B cell (primary cell): Measurements from ENCODE around the gene MED27. TPM values are rescaled to one million over a fixed set of nuclear protein-coding genes. Genes with fewer than 3 reads are reported as not detected.

Experiments used
- ATAC-seq: fragments of 200-7000 bp; cut with Tn5 transposase; one replicate; pipeline ENCODE4 v1.10.0; 2021; ENCODE audit warnings: low read depth, mild to moderate bottlenecking, moderate number of reproducible peaks, moderate library complexity
- CTCF ChIA-PET: fragments of 350-600 bp; sonication (Branson Sonifier 250); formaldehyde crosslinking; loops from one replicate; lab custom pipeline; 2021; ENCODE audit warnings: antibody characterized with exemption, inconsistent platforms; lab: Charles Lee
- POLR2A ChIA-PET: fragments of 350-600 bp; sonication (Branson Sonifier 250); formaldehyde crosslinking; loops from one replicate; lab custom pipeline; 2021; ENCODE audit warnings: antibody characterized with exemption; lab: Charles Lee
- DNase-seq: peaks from one replicate; pipeline ENCODE4 v3.0.0; 2013
- H2AFZ ChIP-seq: 2 replicates; pipeline ENCODE4 v1.6.1; 2012; ENCODE audit warnings: mild to moderate bottlenecking, low read depth, low read length; ENCODE audit not compliant: insufficient read depth, poor library complexity, severe bottlenecking
- H3K27ac ChIP-seq, 2 donors: 1 replicate in 1 of 2; 2 replicates in 1 of 2; pipeline ENCODE4 v1.5.1; 2012 to 2013; ENCODE audit warnings: low read length in 2 of 2, mild to moderate bottlenecking in 2 of 2, moderate library complexity in 1 of 2
- H3K27me3 ChIP-seq, 4 experiments: fragments of 200-600 bp in 1 of 4; sonication (generic) in 1 of 4; replicated peaks in 1 of 4; 1 replicate in 2 of 4; 2 replicates in 2 of 4; pipeline versions ENCODE4 v1.6.1 to v1.7.0; 2013 to 2016; ENCODE audit warnings: low read length in 3 of 4, mild to moderate bottlenecking in 2 of 4, mixed read lengths in 1 of 4, moderate library complexity in 1 of 4; ENCODE audit not compliant: insufficient read depth in 4 of 4, control insufficient read depth in 3 of 4; ENCODE audit errors: control extremely low read depth in 1 of 4
- H3K36me3 ChIP-seq, 2 experiments: replicated peaks in 1 of 2; 1 replicate in 1 of 2; 2 replicates in 1 of 2; pipeline versions ENCODE4 v1.6.1 to v1.7.1; 2013; ENCODE audit warnings: low read length in 1 of 2; ENCODE audit not compliant: insufficient read depth in 2 of 2, control insufficient read depth in 1 of 2; ENCODE audit errors: control extremely low read depth in 1 of 2, extremely low read depth in 1 of 2
- H3K4me1 ChIP-seq, 2 donors: fragments of 200-600 bp in 1 of 2; sonication (generic) in 1 of 2; 1 replicate in 1 of 2; 2 replicates in 1 of 2; pipeline versions ENCODE4 v1.5.1 to v1.6.1; 2013 to 2017; ENCODE audit warnings: low read length in 2 of 2; ENCODE audit not compliant: control insufficient read depth in 2 of 2, insufficient read depth in 2 of 2
- H3K4me2 ChIP-seq: replicated peaks from 2 replicates; pipeline ENCODE3; 2012; ENCODE audit warnings: mild to moderate bottlenecking, low read depth, low read length; ENCODE audit not compliant: poor library complexity, severe bottlenecking
- H3K4me3 ChIP-seq, 5 experiments: fragments of 200-600 bp in 1 of 5; sonication (generic) in 1 of 5; 1 replicate in 3 of 5; 2 replicates in 2 of 5; pipeline versions ENCODE4 v1.5.1 to v1.7.0; 2011 to 2016; ENCODE audit warnings: low read length in 4 of 5, mild to moderate bottlenecking in 4 of 5, low read depth in 2 of 5, control low read depth in 1 of 5, moderate library complexity in 1 of 5; ENCODE audit not compliant: insufficient read depth in 1 of 5; ENCODE audit errors: control extremely low read depth in 1 of 5, extremely low read depth in 1 of 5
- H3K79me2 ChIP-seq: fragments of 200-600 bp; sonication (generic); one replicate; pipeline ENCODE4 v1.6.0; 2016; ENCODE audit warnings: low read length; ENCODE audit not compliant: control insufficient read depth, insufficient read depth
- H3K9ac ChIP-seq: fragments of 200-600 bp; sonication (generic); 2 replicates; pipeline ENCODE4 v1.6.1; 2017; ENCODE audit warnings: mild to moderate bottlenecking, low read length, moderate library complexity
- H3K9me3 ChIP-seq, 3 donors: one replicate each; pipeline versions ENCODE4 v1.6.1 to v1.7.1; 2013; ENCODE audit warnings: low read length in 2 of 3; ENCODE audit not compliant: control insufficient read depth in 2 of 3, insufficient read depth in 1 of 3; ENCODE audit errors: control extremely low read depth in 1 of 3
- H4K20me1 ChIP-seq: 2 replicates; pipeline ENCODE4 v1.6.0; 2012; ENCODE audit warnings: mild to moderate bottlenecking, low read length; ENCODE audit not compliant: insufficient read depth, control insufficient read depth, poor library complexity, severe bottlenecking
- H3K27ac Mint-ChIP-seq: one replicate; pipeline ENCODE4 v1.8.0; 2021; ENCODE audit warnings: mixed read lengths
- H3K27me3 Mint-ChIP-seq: one replicate; pipeline ENCODE4 v1.8.0; 2021; ENCODE audit warnings: mixed read lengths
- H3K4me1 Mint-ChIP-seq: one replicate; pipeline ENCODE4 v1.8.0; 2021; ENCODE audit warnings: mixed read lengths
- H3K4me3 Mint-ChIP-seq: one replicate; pipeline ENCODE4 v1.8.0; 2021; ENCODE audit warnings: mixed read lengths
- H3K9me3 Mint-ChIP-seq: one replicate; pipeline ENCODE4 v1.8.0; 2022; ENCODE audit warnings: mixed read lengths; ENCODE audit not compliant: insufficient read depth
- EZH2 ChIP-seq: IDR thresholded peaks from 2 replicates; pipeline ENCODE4 v1.6.1; 2012; ENCODE audit warnings: borderline replicate concordance, low read depth, mild to moderate bottlenecking, moderate library complexity, low read length; ENCODE audit not compliant: insufficient read depth, poor library complexity, severe bottlenecking
- WGBS: methylation state at CpG from one replicate; pipeline ENCODE4 v1.1.5; 2013; ENCODE audit warnings: missing lambda C conversion rate; ENCODE audit not compliant: insufficient coverage; 5-methylcytosine and 5-hydroxymethylcytosine counted together
- intact Hi-C: fragments of 100-400 bp; cut with micrococcal nuclease; formaldehyde crosslinking; loops from one replicate; pipeline ENCODE4 v1.10.0; 2022
- polyA plus RNA-seq: library from polyadenylated mRNA; depleted of rRNA; stranded (reverse); fragments of >200 nt; gene quantifications from 2 replicates; pipeline ENCODE4 v1.2.3, GENCODE V29; 2012
- total RNA-seq, 2 donors: library from RNA; stranded (reverse); fragments of 120-200 nt in 1 of 2; gene quantifications; 1 replicate in 1 of 2; 2 replicates in 1 of 2; pipeline versions ENCODE4 v1.2.3 to v1.2.4, GENCODE V29; 2013 to 2022
- TF ChIP-seq, protein P1 (sequence below): fragments of 200-600 bp; IDR thresholded peaks from one replicate; pipeline ENCODE4 v1.8.0; 2022; ENCODE audit warnings: antibody characterized with exemption, mild to moderate bottlenecking

Gene MED27
- total and polyA plus RNA-seq, 2 donors (not counting 1 experiment from before 2014, with no cell fraction given), result 17.4 to 17.7 TPM

DNA sequence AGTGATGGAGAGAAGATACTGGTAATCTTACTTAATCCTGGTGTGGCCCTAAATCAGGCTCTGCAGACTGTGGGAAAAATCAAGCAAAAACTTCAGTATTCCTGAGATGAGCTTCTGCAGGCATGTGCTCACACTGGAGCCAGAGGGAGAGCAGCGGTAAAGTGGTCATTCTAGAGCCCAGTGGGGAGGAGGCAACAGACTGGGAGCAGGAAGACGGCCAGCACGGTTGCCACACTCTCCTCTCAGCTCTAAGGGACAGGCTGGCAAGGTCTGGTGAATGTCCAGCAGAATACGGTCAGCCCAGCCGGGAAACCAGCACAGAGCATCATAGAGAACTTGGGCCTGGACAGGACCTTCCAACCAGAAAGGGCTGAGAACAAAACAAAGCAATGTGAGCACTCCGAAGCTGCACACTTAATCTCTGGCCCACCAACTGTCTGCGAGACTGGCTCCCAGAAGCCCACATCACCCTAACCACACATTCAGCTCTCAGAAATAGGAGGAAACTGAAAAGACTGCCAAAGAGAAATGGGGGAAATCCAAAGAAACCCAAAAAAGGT is 30.3 kb downstream of the MED27 start:
- CTCF ChIA-PET, result no interaction called here
- DNase-seq (no peak), ATAC-seq (no peak)
- no peaks in the 10 kb centered on the region for H3K4me1 ChIP-seq
- no peak overlapping the region for H3K9ac ChIP-seq
- Mint-ChIP-seq H3K4me1 (peaks cover 2% of the 10 kb centered on the region), H3K9me3 (no peaks in the 10 kb centered on the region), H3K27ac (no peak overlapping the region), H3K27me3 (no peaks in the 10 kb centered on the region), H3K4me3 (no peak overlapping the region)
- no peak overlapping the region for H3K27ac ChIP-seq
- TF ChIP-seq EZH2, result no peak
- TF ChIP-seq, protein P1, sequence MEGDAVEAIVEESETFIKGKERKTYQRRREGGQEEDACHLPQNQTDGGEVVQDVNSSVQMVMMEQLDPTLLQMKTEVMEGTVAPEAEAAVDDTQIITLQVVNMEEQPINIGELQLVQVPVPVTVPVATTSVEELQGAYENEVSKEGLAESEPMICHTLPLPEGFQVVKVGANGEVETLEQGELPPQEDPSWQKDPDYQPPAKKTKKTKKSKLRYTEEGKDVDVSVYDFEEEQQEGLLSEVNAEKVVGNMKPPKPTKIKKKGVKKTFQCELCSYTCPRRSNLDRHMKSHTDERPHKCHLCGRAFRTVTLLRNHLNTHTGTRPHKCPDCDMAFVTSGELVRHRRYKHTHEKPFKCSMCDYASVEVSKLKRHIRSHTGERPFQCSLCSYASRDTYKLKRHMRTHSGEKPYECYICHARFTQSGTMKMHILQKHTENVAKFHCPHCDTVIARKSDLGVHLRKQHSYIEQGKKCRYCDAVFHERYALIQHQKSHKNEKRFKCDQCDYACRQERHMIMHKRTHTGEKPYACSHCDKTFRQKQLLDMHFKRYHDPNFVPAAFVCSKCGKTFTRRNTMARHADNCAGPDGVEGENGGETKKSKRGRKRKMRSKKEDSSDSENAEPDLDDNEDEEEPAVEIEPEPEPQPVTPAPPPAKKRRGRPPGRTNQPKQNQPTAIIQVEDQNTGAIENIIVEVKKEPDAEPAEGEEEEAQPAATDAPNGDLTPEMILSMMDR, result no peak
- no peak overlapping the region for H3K4me2 ChIP-seq
- no peak overlapping the region for H2AFZ ChIP-seq
- H3K36me3 ChIP-seq, result peaks cover 0 to 2% of the 10 kb centered on the region in 2 experiments
- intact Hi-C loops, result no loop called here
- POLR2A ChIA-PET, result no interaction called here
- H3K27me3 ChIP-seq, result no peaks in the 10 kb centered on the region
- no peaks in the 10 kb centered on the region for H3K9me3 ChIP-seq
- peaks cover 40% of the 10 kb centered on the region for H4K20me1 ChIP-seq
- H3K4me3 ChIP-seq, result no peak overlapping the region
- H3K79me2 ChIP-seq, result peaks cover 54% of the 10 kb centered on the region
- 97% methylated on average over 5 of the region's 7 CpGs for WGBS

- WGBS, result 100% methylated on average over 1 of the region's 3 CpGs
- Histone ChIP-seq H3K4me2 (no peak overlapping the region), H3K4me1 (no peaks in the 10 kb centered on the region), H3K36me3 (peaks cover 0 to 2% of the 10 kb centered on the region in 2 experiments), H3K79me2 (peaks cover 49% of the 10 kb centered on the region), H3K9me3 (no peaks in the 10 kb centered on the region), H3K27ac (no peak overlapping the region), H3K27me3 (no peaks in the 10 kb centered on the region), H4K20me1 (peaks cover 40% of the 10 kb centered on the region), H3K4me3 (no peak overlapping the region), H3K9ac (no peak overlapping the region), H2AFZ (no peak overlapping the region)
- no peak for TF ChIP-seq EZH2
- TF ChIP-seq, protein P1, result no peak
- no peak overlapping the region for H3K27ac Mint-ChIP-seq
- DNase-seq (no peak), ATAC-seq (no peak)
- no peak overlapping the region for H3K4me3 Mint-ChIP-seq
- CTCF ChIA-PET, result no interaction called here
- no peaks in the 10 kb centered on the region for H3K9me3 Mint-ChIP-seq
- intact Hi-C loops, result no loop called here
- POLR2A ChIA-PET, result no interaction called here
- H3K4me1 Mint-ChIP-seq, result peaks cover 3% of the 10 kb centered on the region
- H3K27me3 Mint-ChIP-seq, result no peaks in the 10 kb centered on the region
Measured at GRCh38 chr9:132048201-132048600, 31.5 kb downstream of the MED27 start.
